ENCODE measurements around the gene ZNF775.

Gene ZNF775

DNA sequence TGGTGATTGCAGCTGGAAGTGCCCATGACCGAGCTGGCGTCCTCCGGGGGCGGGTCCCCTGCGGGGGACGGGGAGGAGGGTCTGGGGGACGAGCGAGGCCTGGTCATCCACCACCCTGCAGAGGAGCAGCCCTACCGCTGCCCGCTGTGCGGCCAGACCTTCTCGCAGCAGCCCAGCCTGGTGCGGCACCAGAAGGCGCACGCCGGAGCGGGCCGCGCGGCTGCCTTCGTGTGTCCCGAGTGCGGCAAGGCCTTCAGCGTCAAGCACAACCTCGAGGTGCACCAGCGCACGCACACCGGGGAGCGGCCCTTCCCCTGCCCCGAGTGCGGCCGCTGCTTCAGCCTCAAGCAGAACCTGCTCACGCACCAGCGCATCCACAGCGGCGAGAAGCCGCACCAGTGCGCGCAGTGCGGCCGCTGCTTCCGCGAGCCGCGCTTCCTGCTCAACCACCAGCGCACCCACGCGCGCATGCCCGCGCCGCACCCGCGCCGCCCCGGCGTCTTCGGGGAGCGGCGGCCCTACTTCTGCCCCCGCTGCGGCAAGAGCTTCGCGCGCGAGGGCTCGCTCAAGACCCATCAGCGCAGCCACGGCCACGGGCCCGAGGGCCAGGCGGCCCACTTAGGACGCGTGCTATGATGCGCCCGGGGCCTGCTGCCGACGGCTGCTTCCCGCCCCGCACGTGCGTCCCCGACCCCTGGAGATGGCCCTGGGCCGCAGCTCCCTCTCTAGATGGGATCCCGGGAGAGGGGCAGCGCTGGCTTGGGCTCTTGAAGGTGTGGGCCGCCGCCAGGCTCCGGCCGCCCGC is 28.7 kb downstream of the ZNF775 start:
- DNase-seq (ENCODE audit: low read depth in 1 of 2, low spot score in 1 of 2), result no peak
- Histone ChIP-seq H3K27ac (replicated peaks) (no peak overlapping the region), H3K27me3 (ENCODE audit: insufficient read depth, poor library complexity, severe bottlenecking) (no peaks in the 10 kb centered on the region), H3K4me3 (replicated peaks; ENCODE audit: insufficient read depth, low read length) (no peak overlapping the region)
- TF ChIP-seq, protein P1, sequence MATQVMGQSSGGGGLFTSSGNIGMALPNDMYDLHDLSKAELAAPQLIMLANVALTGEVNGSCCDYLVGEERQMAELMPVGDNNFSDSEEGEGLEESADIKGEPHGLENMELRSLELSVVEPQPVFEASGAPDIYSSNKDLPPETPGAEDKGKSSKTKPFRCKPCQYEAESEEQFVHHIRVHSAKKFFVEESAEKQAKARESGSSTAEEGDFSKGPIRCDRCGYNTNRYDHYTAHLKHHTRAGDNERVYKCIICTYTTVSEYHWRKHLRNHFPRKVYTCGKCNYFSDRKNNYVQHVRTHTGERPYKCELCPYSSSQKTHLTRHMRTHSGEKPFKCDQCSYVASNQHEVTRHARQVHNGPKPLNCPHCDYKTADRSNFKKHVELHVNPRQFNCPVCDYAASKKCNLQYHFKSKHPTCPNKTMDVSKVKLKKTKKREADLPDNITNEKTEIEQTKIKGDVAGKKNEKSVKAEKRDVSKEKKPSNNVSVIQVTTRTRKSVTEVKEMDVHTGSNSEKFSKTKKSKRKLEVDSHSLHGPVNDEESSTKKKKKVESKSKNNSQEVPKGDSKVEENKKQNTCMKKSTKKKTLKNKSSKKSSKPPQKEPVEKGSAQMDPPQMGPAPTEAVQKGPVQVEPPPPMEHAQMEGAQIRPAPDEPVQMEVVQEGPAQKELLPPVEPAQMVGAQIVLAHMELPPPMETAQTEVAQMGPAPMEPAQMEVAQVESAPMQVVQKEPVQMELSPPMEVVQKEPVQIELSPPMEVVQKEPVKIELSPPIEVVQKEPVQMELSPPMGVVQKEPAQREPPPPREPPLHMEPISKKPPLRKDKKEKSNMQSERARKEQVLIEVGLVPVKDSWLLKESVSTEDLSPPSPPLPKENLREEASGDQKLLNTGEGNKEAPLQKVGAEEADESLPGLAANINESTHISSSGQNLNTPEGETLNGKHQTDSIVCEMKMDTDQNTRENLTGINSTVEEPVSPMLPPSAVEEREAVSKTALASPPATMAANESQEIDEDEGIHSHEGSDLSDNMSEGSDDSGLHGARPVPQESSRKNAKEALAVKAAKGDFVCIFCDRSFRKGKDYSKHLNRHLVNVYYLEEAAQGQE (IDR thresholded peaks at IDR 0.05; ENCODE audit: insufficient replicate concordance, low read depth), result no peak
- TF ChIP-seq, protein P2, sequence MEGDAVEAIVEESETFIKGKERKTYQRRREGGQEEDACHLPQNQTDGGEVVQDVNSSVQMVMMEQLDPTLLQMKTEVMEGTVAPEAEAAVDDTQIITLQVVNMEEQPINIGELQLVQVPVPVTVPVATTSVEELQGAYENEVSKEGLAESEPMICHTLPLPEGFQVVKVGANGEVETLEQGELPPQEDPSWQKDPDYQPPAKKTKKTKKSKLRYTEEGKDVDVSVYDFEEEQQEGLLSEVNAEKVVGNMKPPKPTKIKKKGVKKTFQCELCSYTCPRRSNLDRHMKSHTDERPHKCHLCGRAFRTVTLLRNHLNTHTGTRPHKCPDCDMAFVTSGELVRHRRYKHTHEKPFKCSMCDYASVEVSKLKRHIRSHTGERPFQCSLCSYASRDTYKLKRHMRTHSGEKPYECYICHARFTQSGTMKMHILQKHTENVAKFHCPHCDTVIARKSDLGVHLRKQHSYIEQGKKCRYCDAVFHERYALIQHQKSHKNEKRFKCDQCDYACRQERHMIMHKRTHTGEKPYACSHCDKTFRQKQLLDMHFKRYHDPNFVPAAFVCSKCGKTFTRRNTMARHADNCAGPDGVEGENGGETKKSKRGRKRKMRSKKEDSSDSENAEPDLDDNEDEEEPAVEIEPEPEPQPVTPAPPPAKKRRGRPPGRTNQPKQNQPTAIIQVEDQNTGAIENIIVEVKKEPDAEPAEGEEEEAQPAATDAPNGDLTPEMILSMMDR (IDR thresholded peaks at IDR 0.05; ENCODE audit: insufficient read depth, low read length), result no peak
- TF ChIP-seq POLR2AphosphoS5 (IDR thresholded peaks at IDR 0.05; ENCODE audit: low read depth) (no peak), SPI1 (IDR thresholded peaks at IDR 0.05; ENCODE audit: borderline replicate concordance, low read depth) (no peak), GABPA (IDR thresholded peaks at IDR 0.05; ENCODE audit: low read depth) (no peak)

DNA sequence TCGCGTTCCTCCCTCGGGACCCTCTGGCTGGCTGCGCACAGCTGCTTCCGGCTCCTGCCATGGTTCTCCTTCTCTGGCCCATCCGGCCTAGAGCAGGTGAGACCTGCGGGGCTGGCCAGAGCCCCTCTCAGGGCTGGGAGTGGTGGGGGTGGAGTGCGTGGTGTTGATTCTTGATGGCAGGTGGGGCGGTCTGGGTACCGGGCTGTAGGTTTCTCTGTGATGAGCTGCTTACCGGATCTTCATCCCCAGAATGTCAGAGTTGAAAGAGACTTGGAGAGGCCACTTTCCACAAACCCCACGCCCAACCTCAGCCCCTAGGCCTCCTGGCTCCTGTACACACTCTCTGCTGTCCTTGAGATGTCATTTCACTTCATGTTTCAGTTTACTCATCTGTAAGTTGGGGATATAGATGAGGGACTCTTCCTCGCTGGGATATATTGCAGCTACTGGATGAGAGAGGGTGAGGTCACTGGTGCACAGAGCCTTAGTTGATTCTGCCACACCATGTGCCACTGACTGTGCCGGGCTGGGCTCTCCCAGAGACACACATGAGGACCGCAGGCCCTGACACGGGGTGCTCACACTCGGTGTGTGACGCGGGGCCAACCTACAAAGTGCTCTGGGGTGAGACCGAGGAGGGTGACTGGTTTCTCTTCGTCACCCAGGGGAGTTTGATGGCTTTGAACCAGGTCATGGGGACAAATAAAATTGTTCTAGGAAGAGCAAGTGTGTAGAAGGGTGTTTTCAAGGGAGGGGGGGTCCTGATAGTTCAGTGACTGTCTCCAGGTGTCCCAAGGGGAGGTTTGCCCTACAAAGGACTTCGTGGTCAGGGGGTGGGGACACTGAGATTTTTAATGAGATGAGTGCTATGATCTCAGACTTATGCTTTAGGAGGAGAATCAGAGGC is 29.5 kb downstream of the ZNF775 start:
- TF ChIP-seq SPI1 (IDR thresholded peaks at IDR 0.05; ENCODE audit: borderline replicate concordance, low read depth), result no peak
- TF ChIP-seq GABPA (IDR thresholded peaks at IDR 0.05; ENCODE audit: low read depth), result no peak
- TF ChIP-seq, protein P2 (IDR thresholded peaks at IDR 0.05; ENCODE audit: insufficient read depth, low read length), result no peak
- TF ChIP-seq, protein P1 (IDR thresholded peaks at IDR 0.05; ENCODE audit: insufficient replicate concordance, low read depth), result no peak
- TF ChIP-seq POLR2AphosphoS5 (IDR thresholded peaks at IDR 0.05; ENCODE audit: low read depth), result no peak
- no peak overlapping the region for H3K27ac ChIP-seq (replicated peaks)
- no peaks in the 10 kb centered on the region for H3K27me3 ChIP-seq (ENCODE audit: insufficient read depth, poor library complexity, severe bottlenecking)
- DNase-seq (ENCODE audit: low read depth in 1 of 2, low spot score in 1 of 2), result no peak
- H3K4me3 ChIP-seq (replicated peaks; ENCODE audit: insufficient read depth, low read length), result no peak overlapping the region

DNA sequence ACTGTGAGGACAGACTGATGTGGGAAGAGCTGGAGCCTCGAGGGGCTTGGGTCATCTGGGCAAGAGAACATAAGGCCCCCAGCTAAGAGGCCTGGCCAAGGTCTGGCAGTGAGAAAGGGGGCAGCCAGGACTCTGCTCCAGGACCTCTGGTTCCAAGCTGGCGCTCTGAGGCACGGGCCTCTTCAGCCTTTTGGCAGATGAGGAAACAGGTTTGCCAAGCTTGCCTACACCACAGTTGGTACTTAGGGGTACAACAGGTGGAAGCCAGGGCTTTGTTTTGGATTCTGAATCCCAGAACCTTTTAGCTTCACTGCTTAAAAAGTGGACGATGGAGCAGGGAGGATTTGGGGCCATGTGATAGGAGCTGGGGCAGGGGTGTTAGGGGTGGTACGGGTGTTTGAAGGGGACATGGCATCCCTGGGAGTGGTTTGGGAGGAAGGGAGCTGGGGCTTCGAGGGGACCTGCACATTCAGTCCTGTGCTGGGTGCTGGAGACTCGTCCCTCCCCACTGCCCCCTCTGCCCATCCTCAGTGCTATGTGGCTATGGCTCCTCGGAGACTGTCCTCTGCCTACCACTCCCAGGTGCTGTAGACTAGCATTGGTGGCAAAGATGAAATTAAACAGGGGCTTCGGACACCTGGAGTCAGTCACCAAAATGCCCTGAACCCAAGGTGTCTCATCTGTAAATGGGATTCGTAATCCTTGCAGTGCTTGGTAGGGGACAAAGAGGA is 30.3 kb downstream of the ZNF775 start:
- Histone ChIP-seq H3K4me3 (replicated peaks; ENCODE audit: insufficient read depth, low read length) (no peak overlapping the region), H3K27me3 (ENCODE audit: insufficient read depth, poor library complexity, severe bottlenecking) (no peaks in the 10 kb centered on the region), H3K27ac (replicated peaks) (no peak overlapping the region)
- TF ChIP-seq SPI1 (IDR thresholded peaks at IDR 0.05; ENCODE audit: borderline replicate concordance, low read depth), result no peak
- no peak for TF ChIP-seq GABPA (IDR thresholded peaks at IDR 0.05; ENCODE audit: low read depth)
- TF ChIP-seq, protein P2 (IDR thresholded peaks at IDR 0.05; ENCODE audit: insufficient read depth, low read length), result no peak
- TF ChIP-seq POLR2AphosphoS5 (IDR thresholded peaks at IDR 0.05; ENCODE audit: low read depth), result no peak
- TF ChIP-seq, protein P1 (IDR thresholded peaks at IDR 0.05; ENCODE audit: insufficient replicate concordance, low read depth), result no peak
- no peak for DNase-seq (ENCODE audit: low read depth in 1 of 2, low spot score in 1 of 2)

All from HL-60 (cell line).